K562 (cell line): ENCODE results near the gene CPA2. TPM values are rescaled to one million over a fixed set of nuclear protein-coding genes. Genes with fewer than 3 reads are reported as not detected.

Experiments
- ATAC-seq: fragments of 200-7000 bp; cut with Tn5 transposase; 3 replicates; pipeline ENCODE4 v1.9.1; 2020; ENCODE audit warnings: moderate library complexity
- BruUV-seq: library from RNA; stranded (reverse); fragments of 400-500 nt; replicated peaks from 2 replicates; lab custom pipeline; 2021; lab: Mats Ljungman, UMichigan
- CTCF ChIA-PET: fragments of 300-600 bp; formaldehyde crosslinking; extraction: SDS; loops from one replicate; lab custom pipeline; 2021; ENCODE audit warnings: low intra/inter-chr PET ratio; lab: Yijun Ruan, JAX
- POLR2A ChIA-PET: fragments of 300-600, 350-650 bp; sonication (Branson Sonifier 250); formaldehyde crosslinking; extraction: SDS; loops from one replicate; lab custom pipeline; 2021; ENCODE audit warnings: antibody characterized with exemption, inconsistent platforms; lab: Yijun Ruan, JAX
- DNase-seq, 4 experiments: peaks; one replicate each; pipeline versions ENCODE4 v3.0.0 to v3.0.0-alpha.2; 2011 to 2018; ENCODE audit warnings: low spot score in 3 of 4, mixed read lengths in 3 of 4; ENCODE audit errors: extremely low read depth in 1 of 4
- FAIRE-seq: peaks from 2 replicates; lab custom pipeline; 2011; peaks lifted over from hg19 to GRCh38; lab: Jason Lieb, UNC
- H2AFZ ChIP-seq: 2 replicates; pipeline ENCODE4 v1.6.0; 2011; ENCODE audit warnings: low read depth, low read length, control low read depth, inconsistent platforms
- H3K27ac ChIP-seq: fragments of 200-600 bp; 3 replicates; pipeline ENCODE4 v1.8.0; 2011; ENCODE audit warnings: low read depth, mild to moderate bottlenecking, control low read depth, inconsistent platforms, low read length, moderate library complexity, mixed read lengths; ENCODE audit errors: extremely low read depth
- H3K27me3 ChIP-seq, 2 experiments: fragments of 300-600 bp in 1 of 2; 2 replicates in 1 of 2; 3 replicates in 1 of 2; pipeline versions ENCODE4 v1.6.0 to v1.8.0; 2011; ENCODE audit warnings: inconsistent platforms in 2 of 2, low read length in 2 of 2, mild to moderate bottlenecking in 1 of 2, mixed read lengths in 1 of 2, moderate library complexity in 1 of 2; ENCODE audit not compliant: control insufficient read depth in 2 of 2, insufficient read depth in 2 of 2
- H3K36me3 ChIP-seq: fragments of 300-600 bp; 3 replicates; pipeline ENCODE4 v1.8.0; 2011; ENCODE audit warnings: mild to moderate bottlenecking, low read length, inconsistent platforms; ENCODE audit not compliant: control insufficient read depth, insufficient read depth
- H3K4me1 ChIP-seq, 2 experiments: fragments of 200-600 bp in 1 of 2; replicated peaks in 1 of 2; 2 replicates in 1 of 2; 3 replicates in 1 of 2; pipeline versions ENCODE4 v1.5.1 to v1.8.0; 2011; ENCODE audit warnings: inconsistent platforms in 2 of 2, low read length in 2 of 2, mild to moderate bottlenecking in 1 of 2, mixed read lengths in 1 of 2, moderate library complexity in 1 of 2; ENCODE audit not compliant: control insufficient read depth in 2 of 2, insufficient read depth in 2 of 2
- H3K4me2 ChIP-seq: 2 replicates; pipeline ENCODE4 v1.6.1; 2011; ENCODE audit warnings: low read length, control low read depth, inconsistent platforms, mixed read lengths; ENCODE audit not compliant: insufficient read depth
- H3K4me3 ChIP-seq: fragments of 200-600 bp; sonication (generic), shearing (Covaris generic); 2 replicates; pipeline ENCODE4 v1.5.1; 2016; ENCODE audit warnings: control low read depth, inconsistent platforms
- H3K79me2 ChIP-seq: fragments of 200-600 bp; 3 replicates; pipeline ENCODE4 v1.8.0; 2011; ENCODE audit warnings: low read length, inconsistent platforms; ENCODE audit not compliant: control insufficient read depth, insufficient read depth
- H3K9ac ChIP-seq, 2 experiments: 2 replicates each; pipeline versions ENCODE4 v1.6.0 to v1.6.1; 2011; ENCODE audit warnings: low read depth in 2 of 2, low read length in 2 of 2, control low read depth in 1 of 2, inconsistent platforms in 1 of 2, mild to moderate bottlenecking in 1 of 2, mixed read lengths in 1 of 2; ENCODE audit not compliant: insufficient read depth in 1 of 2
- H3K9me1 ChIP-seq: one replicate; pipeline ENCODE4 v1.6.0; 2011; ENCODE audit warnings: inconsistent platforms, mild to moderate bottlenecking, low read length, moderate library complexity; ENCODE audit not compliant: control insufficient read depth, insufficient read depth
- H3K9me3 ChIP-seq: replicated peaks from 2 replicates; pipeline ENCODE4 v1.5.1; 2011; ENCODE audit warnings: low read depth, low read length, inconsistent platforms; ENCODE audit not compliant: control insufficient read depth, insufficient read depth
- H4K20me1 ChIP-seq: replicated peaks from 2 replicates; pipeline ENCODE4 v1.6.1; 2011; ENCODE audit warnings: low read length, inconsistent platforms, mixed read lengths; ENCODE audit not compliant: control insufficient read depth, insufficient read depth
- CBFA2T2 ChIP-seq: fragments of 450-650 bp; conservative IDR thresholded peaks from 2 replicates; pipeline ENCODE4 v1.6.1; 2017; ENCODE audit warnings: mild to moderate bottlenecking
- GTF2B ChIP-seq: IDR thresholded peaks from 2 replicates; pipeline ENCODE4 v1.6.1; 2011; ENCODE audit not compliant: insufficient read length; ENCODE audit errors: extremely low read depth
- MTA1 ChIP-seq: fragments of 450-650 bp; IDR thresholded peaks from 2 replicates; pipeline ENCODE4 v1.6.1; 2017; ENCODE audit warnings: borderline replicate concordance
- MXI1 ChIP-seq: IDR thresholded peaks from 2 replicates; pipeline ENCODE4 v1.6.1; 2011; ENCODE audit warnings: low read depth, mild to moderate bottlenecking, improper control_type of control experiment, low read length
- RFX7 ChIP-seq: fragments of 250-450 bp; sonication (Bioruptor Pico); IDR thresholded peaks from 2 replicates; pipeline ENCODE4 v1.5.1; 2021; ENCODE audit warnings: mild to moderate bottlenecking
- ZBTB5 ChIP-seq: fragments of 450-650 bp; IDR thresholded peaks from 2 replicates; pipeline ENCODE4 v1.6.1; 2017; ENCODE audit warnings: antibody characterized with exemption
- ZNF121 ChIP-seq: sonication (generic); formaldehyde crosslinking; conservative IDR thresholded peaks from 2 replicates; pipeline ENCODE4 v1.8.0; 2022; ENCODE audit warnings: missing genetic modification reagents
- ZNF318 ChIP-seq, 2 experiments: fragments of 450-650 bp; IDR thresholded peaks; 2 replicates each; pipeline ENCODE4 v1.6.1; 2016; ENCODE audit warnings: mild to moderate bottlenecking in 2 of 2, borderline replicate concordance in 1 of 2, low read depth in 1 of 2, moderate library complexity in 1 of 2
- ZNF589 ChIP-seq: fragments of 200-800 bp; sonication (Bioruptor generic); IDR thresholded peaks from 2 replicates; pipeline ENCODE4 v1.6.1; 2016; ENCODE audit warnings: low read depth, missing genetic modification characterization, missing compliant biosample characterization
- WGBS: fragments of 100-300 bp; shearing (Covaris generic); methylation state at CpG from one replicate; pipeline ENCODE4 v1.1.6; 2016; ENCODE audit warnings: low coverage, mixed read lengths; ENCODE audit not compliant: insufficient coverage; ENCODE audit errors: missing lambda C conversion rate; 5-methylcytosine and 5-hydroxymethylcytosine counted together
- in situ Hi-C: fragments of 300-500 bp; cut with MboI; formaldehyde crosslinking; loops from 4 replicates; pipeline ENCODE4 v1.15.0; 2018; ENCODE audit warnings: inconsistent platforms, mixed read lengths
- intact Hi-C: fragments of 100-400 bp; cut with micrococcal nuclease; formaldehyde crosslinking; loops from 2 replicates; pipeline ENCODE4 v1.14.2; 2022
- polyA plus RNA-seq, 8 experiments: library from polyadenylated mRNA; depleted of rRNA in 4 of 8; stranded (reverse) in 5 of 8; unstranded in 3 of 8; fragments of >200 nt; fragmentation: Nextera tagmentation in 2 of 8; fragmentation: Illumina TruSeq in 1 of 8; extraction: Ambion mirVana in 2 of 8; extraction: Trizol in 1 of 8; gene quantifications; 2 replicates each; pipeline versions ENCODE4 v1.2.1 to v1.2.3, GENCODE V29; 2011 to 2014; ENCODE audit warnings: inconsistent platforms in 1 of 8, missing spikeins in 1 of 8
- total RNA-seq, 7 experiments: library from RNA; depleted of rRNA in 6 of 7; stranded (reverse); fragments of >200 nt in 6 of 7; fragmentation: Illumina TruSeq in 2 of 7; extraction: Trizol in 2 of 7; gene quantifications; 2 replicates each; pipeline versions ENCODE4 v1.2.1 to v1.2.3, GENCODE V29; 2011 to 2021; ENCODE audit warnings: low replicate concordance in 1 of 7

CPA2 gene
- total and polyA plus RNA-seq, 9 of the 15 experiments (the other 6 are each of a cell fraction or from before 2014, with no cell fraction given), result 0.04 to 0.84 (median 0.09) TPM; not detected in 4

GRCh38 chr7:130314305-130314704, 47.6 kb downstream of the CPA2 start:
- no peak overlapping the region for H3K4me2 ChIP-seq
- no TSS peak for BruUV-seq
- no peak for DNase-seq
- TF ChIP-seq MTA1, result no peak
- TF ChIP-seq GTF2B, result no peak
- no peak for TF ChIP-seq ZBTB5
- no peak for TF ChIP-seq RFX7 (CRISPR knock-in tag)
- no peak for TF ChIP-seq MXI1
- no peak for TF ChIP-seq ZNF121 (CRISPR knock-in tag)
- no peak for TF ChIP-seq ZNF318 (IDR thresholded peaks at IDR 0.05; ENCODE audit: borderline replicate concordance in 1 of 2, low read depth in 1 of 2)
- TF ChIP-seq CBFA2T2, result no peak
- TF ChIP-seq ZNF589 (CRISPR knock-in tag), result no peak

More at GRCh38 chr7:130314305-130314704, 47.6 kb downstream of the CPA2 start:
- ChIA-PET CTCF (no interaction called here), POLR2A (interaction anchor here (0.6 to 0.8 kb wide), 2 partner anchors 9 to 24 kb away, joined by 3 read pairs; no protein-coding TSS in a partner anchor)
- Histone ChIP-seq H3K27me3 (peaks cover 55 to 65% of the 10 kb centered on the region in 2 experiments; a peak in 4 of 5 replicates), H3K4me3 (no peak overlapping the region), H3K79me2 (no peaks in the 10 kb centered on the region), H3K9ac (no peak overlapping the region), H3K27ac (no peak overlapping the region), H3K9me3 (no peaks in the 10 kb centered on the region), H3K9me1 (no peaks in the 10 kb centered on the region), H3K36me3 (no peaks in the 10 kb centered on the region), H2AFZ (no peak overlapping the region), H4K20me1 (no peaks in the 10 kb centered on the region), H3K4me1 (no peaks in the 10 kb centered on the region)
- FAIRE-seq, result no peak
- WGBS, result 27% methylated on average over 6 of the region's 6 CpGs
- no peak for ATAC-seq
- in situ Hi-C loops (no loop called here), intact Hi-C loops (no loop called here)
